Keratinocyte (primary cell): ENCODE measurements around the gene RNF115. TPM values are rescaled to one million over a fixed set of nuclear protein-coding genes. Genes with fewer than 3 reads are reported as not detected.

ENCODE experiments used
- DNase-seq: peaks from one replicate; pipeline ENCODE4 v3.0.0-alpha.2; 2011; ENCODE audit warnings: low read depth, missing footprints, low spot score
- FAIRE-seq: peaks from 2 replicates; lab custom pipeline; 2011; peaks lifted over from hg19 to GRCh38; lab: Jason Lieb, UNC
- H2AFZ ChIP-seq: 2 replicates; pipeline ENCODE4 v1.6.0; 2012; ENCODE audit warnings: low read length, control low read depth, inconsistent platforms; ENCODE audit not compliant: control insufficient read depth
- H3K27ac ChIP-seq: 2 replicates; pipeline ENCODE4 v1.5.1; 2011; ENCODE audit warnings: low read length; ENCODE audit not compliant: control insufficient read depth, insufficient read depth
- H3K27me3 ChIP-seq: 3 replicates; pipeline ENCODE4 v1.6.0; 2011; ENCODE audit warnings: low read length; ENCODE audit not compliant: control insufficient read depth, insufficient read depth; ENCODE audit errors: extremely low read depth
- H3K36me3 ChIP-seq, 2 experiments: 2 replicates in 1 of 2; 3 replicates in 1 of 2; pipeline ENCODE4 v1.5.1; 2011; ENCODE audit warnings: low read length in 2 of 2, mild to moderate bottlenecking in 1 of 2; ENCODE audit not compliant: control insufficient read depth in 2 of 2, insufficient read depth in 2 of 2; ENCODE audit errors: extremely low read depth in 1 of 2
- H3K4me1 ChIP-seq: 3 replicates; pipeline ENCODE4 v1.5.1; 2011; ENCODE audit warnings: low read length; ENCODE audit not compliant: control insufficient read depth, insufficient read depth; ENCODE audit errors: extremely low read depth
- H3K4me2 ChIP-seq: 3 replicates; pipeline ENCODE4 v1.6.0; 2011; ENCODE audit warnings: low read depth, low read length; ENCODE audit not compliant: control insufficient read depth, insufficient read depth; ENCODE audit errors: extremely low read depth
- H3K4me3 ChIP-seq, 3 experiments: fragments of 200-600 bp in 1 of 3; sonication (generic) in 1 of 3; 2 replicates in 2 of 3; 3 replicates in 1 of 3; pipeline ENCODE4 v1.5.1; 2011 to 2016; ENCODE audit warnings: low read length in 3 of 3, mild to moderate bottlenecking in 3 of 3, control low read depth in 2 of 3, inconsistent platforms in 1 of 3, low read depth in 1 of 3, mixed read lengths in 1 of 3, mixed run types in 1 of 3, moderate library complexity in 1 of 3; ENCODE audit not compliant: control insufficient read depth in 2 of 3, insufficient read depth in 2 of 3; ENCODE audit errors: extremely low read depth in 1 of 3
- H3K79me2 ChIP-seq: 2 replicates; pipeline ENCODE4 v1.6.0; 2012; ENCODE audit warnings: low read length; ENCODE audit not compliant: control insufficient read depth, insufficient read depth
- H3K9ac ChIP-seq: 3 replicates; pipeline ENCODE4 v1.6.0; 2011; ENCODE audit warnings: low read length; ENCODE audit not compliant: control insufficient read depth, insufficient read depth; ENCODE audit errors: extremely low read depth
- H3K9me1 ChIP-seq: 3 replicates; pipeline ENCODE4 v1.6.0; 2011; ENCODE audit warnings: low read length; ENCODE audit not compliant: control insufficient read depth, insufficient read depth; ENCODE audit errors: extremely low read depth
- H3K9me3 ChIP-seq: 2 replicates; pipeline ENCODE4 v1.5.1; 2012; ENCODE audit warnings: low read depth, low read length; ENCODE audit not compliant: control insufficient read depth
- H4K20me1 ChIP-seq: 3 replicates; pipeline ENCODE4 v1.6.0; 2011; ENCODE audit warnings: low read length; ENCODE audit not compliant: control insufficient read depth, insufficient read depth; ENCODE audit errors: extremely low read depth
- EZH2 ChIP-seq: IDR thresholded peaks from one replicate; pipeline ENCODE4 v1.6.1; 2012; ENCODE audit warnings: inconsistent platforms, mild to moderate bottlenecking, low read length, moderate library complexity
- dilution Hi-C: fragments of 300-500 bp; cut with MboI; formaldehyde crosslinking; loops from one replicate; pipeline ENCODE4 v1.7.0; 2020; ENCODE audit warnings: low sequenced_read_pairs; ENCODE audit not compliant: extremely low pct_ligation_motif_present
- polyA plus RNA-seq, 5 experiments: library from polyadenylated mRNA; depleted of rRNA in 3 of 5; stranded (reverse) in 3 of 5; stranded (forward) in 1 of 5; unstranded in 1 of 5; fragments of >200 nt; gene quantifications; 1 replicate in 1 of 5; 2 replicates in 3 of 5; 3 replicates in 1 of 5; pipeline versions ENCODE4 v1.2.1 to v1.2.3, GENCODE V29; 2011 to 2012; ENCODE audit warnings: missing spikeins in 2 of 5, low read depth in 1 of 5, low replicate concordance in 1 of 5
- TF ChIP-seq, protein P1 (sequence below), 3 experiments: IDR thresholded peaks in 1 of 3; conservative IDR thresholded peaks in 1 of 3; optimal IDR thresholded peaks in 1 of 3; 2 replicates in 2 of 3; 3 replicates in 1 of 3; pipeline versions ENCODE3 to v1.5.1; 2011; ENCODE audit warnings: low read length in 3 of 3, mild to moderate bottlenecking in 3 of 3, moderate library complexity in 2 of 3, control low read depth in 1 of 3, inconsistent platforms in 1 of 3; ENCODE audit not compliant: insufficient read depth in 2 of 3; ENCODE audit errors: extremely low read depth in 1 of 3

The RNF115 gene
- polyA plus RNA-seq, 1 donor (not counting 4 experiments of a cell fraction or from before 2014, with no cell fraction given): 10.1 TPM

DNA sequence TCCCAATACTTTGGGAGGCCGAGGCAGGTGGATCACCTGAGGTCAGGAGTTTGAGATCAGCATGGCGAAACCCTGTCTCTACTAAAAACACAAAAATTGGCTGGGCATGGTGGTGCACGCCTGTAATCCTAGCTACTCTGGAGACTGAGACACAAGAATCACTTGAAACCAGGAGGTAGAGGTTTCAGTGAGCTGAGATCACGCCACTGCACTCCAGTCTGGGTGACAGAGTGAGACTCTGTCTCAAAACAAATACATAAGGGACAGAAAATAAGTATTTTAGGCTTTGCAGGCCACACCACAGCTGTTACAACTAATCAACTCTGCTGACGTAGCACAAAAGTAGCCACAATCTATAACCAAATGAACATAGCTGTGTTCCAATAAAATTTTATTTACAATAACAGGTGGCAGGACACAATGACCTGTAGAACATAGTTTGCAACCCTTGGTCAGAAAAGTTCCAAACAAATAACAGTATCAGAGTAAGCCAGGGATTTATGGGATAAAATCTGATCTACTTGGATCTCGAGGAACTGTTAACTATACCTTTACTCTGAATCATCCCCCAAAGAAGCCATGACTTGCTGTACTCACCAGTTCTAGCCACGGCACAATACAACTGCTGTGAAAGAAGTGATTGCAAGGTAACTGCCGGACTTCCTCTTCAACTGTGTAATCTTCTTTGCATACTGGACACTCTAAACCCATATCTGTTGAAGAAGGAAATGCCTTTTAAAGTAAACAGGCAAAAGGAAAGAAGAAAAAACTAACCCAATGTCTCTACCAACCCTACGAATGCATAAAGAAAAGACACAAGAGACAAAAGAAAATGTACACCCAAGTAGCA lies 76.3 kb downstream of the RNF115 start:
- Histone ChIP-seq H3K9ac (no peak overlapping the region), H3K79me2 (no peaks in the 10 kb centered on the region), H3K4me2 (no peak overlapping the region), H3K4me1 (peaks cover 11% of the 10 kb centered on the region), H3K36me3 (peaks cover 12 to 13% of the 10 kb centered on the region in 2 experiments), H2AFZ (no peak overlapping the region), H4K20me1 (no peaks in the 10 kb centered on the region), H3K27ac (no peak overlapping the region), H3K9me1 (peaks cover 4% of the 10 kb centered on the region), H3K27me3 (no peaks in the 10 kb centered on the region), H3K9me3 (no peaks in the 10 kb centered on the region), H3K4me3 (no peak overlapping the region)
- FAIRE-seq (no peak), DNase-seq (no peak)
- dilution Hi-C loops: no loop called here
- TF ChIP-seq, protein P1, sequence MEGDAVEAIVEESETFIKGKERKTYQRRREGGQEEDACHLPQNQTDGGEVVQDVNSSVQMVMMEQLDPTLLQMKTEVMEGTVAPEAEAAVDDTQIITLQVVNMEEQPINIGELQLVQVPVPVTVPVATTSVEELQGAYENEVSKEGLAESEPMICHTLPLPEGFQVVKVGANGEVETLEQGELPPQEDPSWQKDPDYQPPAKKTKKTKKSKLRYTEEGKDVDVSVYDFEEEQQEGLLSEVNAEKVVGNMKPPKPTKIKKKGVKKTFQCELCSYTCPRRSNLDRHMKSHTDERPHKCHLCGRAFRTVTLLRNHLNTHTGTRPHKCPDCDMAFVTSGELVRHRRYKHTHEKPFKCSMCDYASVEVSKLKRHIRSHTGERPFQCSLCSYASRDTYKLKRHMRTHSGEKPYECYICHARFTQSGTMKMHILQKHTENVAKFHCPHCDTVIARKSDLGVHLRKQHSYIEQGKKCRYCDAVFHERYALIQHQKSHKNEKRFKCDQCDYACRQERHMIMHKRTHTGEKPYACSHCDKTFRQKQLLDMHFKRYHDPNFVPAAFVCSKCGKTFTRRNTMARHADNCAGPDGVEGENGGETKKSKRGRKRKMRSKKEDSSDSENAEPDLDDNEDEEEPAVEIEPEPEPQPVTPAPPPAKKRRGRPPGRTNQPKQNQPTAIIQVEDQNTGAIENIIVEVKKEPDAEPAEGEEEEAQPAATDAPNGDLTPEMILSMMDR (optimal IDR thresholded peaks at IDR 0.05 in 1 of 3, IDR thresholded peaks at IDR 0.05 in 1 of 3, conservative IDR thresholded peaks at IDR 0.05 in 1 of 3; ENCODE audit: extremely low read depth in 1 of 3, insufficient read depth in 2 of 3, low read length in 3 of 3): no peak
- TF ChIP-seq EZH2: no peak

DNA sequence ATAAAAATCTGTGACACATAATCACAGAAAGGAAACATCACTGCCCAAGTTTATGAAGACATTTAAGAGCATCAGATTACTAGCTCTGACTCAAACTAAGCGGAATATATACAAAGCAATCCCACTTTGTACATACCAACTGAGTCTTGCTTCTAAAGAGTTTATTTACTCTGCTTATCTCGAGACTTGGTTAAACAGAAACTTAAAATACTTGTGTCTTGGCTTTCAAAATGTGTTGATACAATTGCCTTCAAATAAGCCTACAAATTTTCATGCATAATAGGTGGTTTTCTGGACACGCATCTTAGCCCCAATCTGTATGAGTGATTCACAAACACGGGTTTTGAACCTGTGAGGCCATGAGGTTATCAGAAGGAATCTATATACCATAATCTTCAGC lies 83.6 kb downstream of the RNF115 start:
- Histone ChIP-seq H3K36me3 (peaks cover 4 to 5% of the 10 kb centered on the region in 2 experiments), H3K9ac (no peak overlapping the region), H3K9me1 (no peaks in the 10 kb centered on the region), H3K4me1 (peaks cover 7% of the 10 kb centered on the region), H3K27ac (no peak overlapping the region), H2AFZ (no peak overlapping the region), H3K9me3 (peaks cover 1% of the 10 kb centered on the region), H3K27me3 (no peaks in the 10 kb centered on the region), H3K79me2 (no peaks in the 10 kb centered on the region), H4K20me1 (no peaks in the 10 kb centered on the region), H3K4me3 (no peak overlapping the region), H3K4me2 (no peak overlapping the region)
- FAIRE-seq (no peak), DNase-seq (no peak)
- no peak for TF ChIP-seq EZH2
- TF ChIP-seq, protein P1 (optimal IDR thresholded peaks at IDR 0.05 in 1 of 3, IDR thresholded peaks at IDR 0.05 in 1 of 3, conservative IDR thresholded peaks at IDR 0.05 in 1 of 3; ENCODE audit: extremely low read depth in 1 of 3, insufficient read depth in 2 of 3, low read length in 3 of 3): no peak
- dilution Hi-C loops: no loop called here
